Esophagus (tissue), 2 donors: Measurements from ENCODE around the gene GXYLT1. TPM values are rescaled to one million over a fixed set of nuclear protein-coding genes. Genes with fewer than 3 reads are reported as not detected.

Experiments used
- H3K27ac ChIP-seq, 2 donors: one replicate each; pipeline ENCODE4 v1.5.1; 2013; ENCODE audit warnings: low read depth in 2 of 2, mild to moderate bottlenecking in 2 of 2, inconsistent platforms in 1 of 2, low read length in 1 of 2, moderate library complexity in 1 of 2
- H3K27me3 ChIP-seq, 2 donors: one replicate each; pipeline ENCODE4 v1.6.1; 2013; ENCODE audit warnings: low read length in 2 of 2, control low read depth in 1 of 2, mild to moderate bottlenecking in 1 of 2; ENCODE audit not compliant: insufficient read depth in 2 of 2, control insufficient read depth in 1 of 2
- H3K36me3 ChIP-seq, 2 donors: one replicate each; pipeline ENCODE4 v1.6.1; 2013; ENCODE audit warnings: low read length in 1 of 2; ENCODE audit not compliant: control insufficient read depth in 2 of 2, insufficient read depth in 2 of 2
- H3K4me1 ChIP-seq, 2 donors: one replicate each; pipeline ENCODE4 v1.6.1; 2013; ENCODE audit warnings: low read length in 1 of 2; ENCODE audit not compliant: control insufficient read depth in 2 of 2, insufficient read depth in 2 of 2
- H3K4me3 ChIP-seq, 2 donors: one replicate each; pipeline ENCODE4 v1.5.1; 2013; ENCODE audit warnings: low read length in 2 of 2, mild to moderate bottlenecking in 2 of 2, low read depth in 1 of 2, moderate library complexity in 1 of 2
- H3K9me3 ChIP-seq, 2 donors: one replicate each; pipeline ENCODE4 v1.6.1; 2013; ENCODE audit warnings: mild to moderate bottlenecking in 2 of 2, low read depth in 1 of 2, low read length in 1 of 2, moderate library complexity in 1 of 2; ENCODE audit not compliant: control insufficient read depth in 2 of 2, insufficient read depth in 1 of 2
- WGBS, 2 donors: extraction: QIAGEN DNeasy Blood & Tissue Kit; methylation state at CpG; one replicate each; pipeline ENCODE4 v1.1.7; 2013; 5-methylcytosine and 5-hydroxymethylcytosine counted together
- polyA plus RNA-seq, 2 donors: library from polyadenylated mRNA; stranded (reverse); fragments of 200-250 nt; gene quantifications; one replicate each; pipeline ENCODE4 v1.2.3, GENCODE V29; 2013
- donor health status: healthy with polysubstance abuse.
- donor health status: Bipolar disorder and iron deficiency.

Gene GXYLT1
- polyA plus RNA-seq, 2 donors = 1.3 to 1.4 TPM

DNA sequence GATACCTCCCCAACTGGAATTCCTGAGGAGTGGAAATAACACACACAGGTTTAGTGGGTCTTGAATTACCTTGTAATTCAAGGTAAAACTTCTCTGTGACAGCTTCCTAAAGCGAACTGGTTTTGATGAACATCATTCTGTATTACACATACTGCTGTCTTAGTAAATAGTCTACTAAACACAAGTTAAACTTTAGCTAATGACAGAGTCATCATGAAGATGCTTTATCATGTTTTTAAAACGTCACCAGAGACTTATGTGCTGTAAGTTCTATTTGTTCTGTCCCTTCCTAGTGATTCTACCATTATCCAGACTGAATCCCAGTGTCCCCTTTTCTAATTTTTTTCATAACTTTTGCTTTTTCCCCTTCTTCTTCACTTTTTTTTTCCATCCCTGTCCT is 11.6 kb upstream of the GXYLT1 start:
- H3K9me3 ChIP-seq = no peaks in the 10 kb centered on the region
- H3K4me1 ChIP-seq = no peaks in the 10 kb centered on the region
- no peaks in the 10 kb centered on the region for H3K36me3 ChIP-seq
- no peak overlapping the region for H3K4me3 ChIP-seq
- WGBS, 2 donors = 77 to 92% methylated on average over 2 of the region's 2 CpGs
- no peaks in the 10 kb centered on the region for H3K27me3 ChIP-seq
- H3K27ac ChIP-seq = no peak overlapping the region

DNA sequence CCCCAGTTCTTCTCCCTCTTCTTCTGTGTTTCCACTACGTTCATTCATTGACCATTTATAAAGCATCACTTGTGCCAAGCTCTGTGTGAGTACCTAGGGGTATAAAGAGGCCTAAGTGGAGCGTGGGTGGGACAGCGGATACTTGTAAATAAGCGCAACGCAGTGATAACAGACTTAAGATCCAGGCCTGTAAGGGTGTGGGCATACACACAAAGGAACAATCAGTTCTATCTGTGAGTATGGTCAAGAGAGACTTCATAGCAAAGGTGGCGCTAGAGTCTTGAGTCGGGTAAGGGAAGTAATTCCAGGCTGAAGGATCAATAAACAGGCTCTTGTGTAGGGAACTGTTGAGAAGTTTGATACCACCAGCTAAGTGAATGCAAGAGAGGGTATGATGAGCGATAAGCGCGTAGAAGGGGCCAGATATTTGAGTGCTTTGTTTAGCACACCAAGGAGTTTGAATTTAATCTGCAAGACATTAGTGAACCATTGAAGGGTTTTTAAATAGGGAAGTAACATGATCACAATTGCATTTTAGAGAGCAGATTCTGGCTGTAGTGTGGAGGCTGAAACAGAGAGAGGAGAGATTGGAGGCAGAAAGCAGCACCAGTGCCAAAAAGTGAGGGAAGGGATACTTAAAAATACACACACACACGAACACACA is 1.0 kb upstream of the GXYLT1 start:
- H3K27ac ChIP-seq = no peak overlapping the region
- WGBS, 2 donors = 71 to 79% methylated on average over 11 of the region's 11 CpGs

DNA sequence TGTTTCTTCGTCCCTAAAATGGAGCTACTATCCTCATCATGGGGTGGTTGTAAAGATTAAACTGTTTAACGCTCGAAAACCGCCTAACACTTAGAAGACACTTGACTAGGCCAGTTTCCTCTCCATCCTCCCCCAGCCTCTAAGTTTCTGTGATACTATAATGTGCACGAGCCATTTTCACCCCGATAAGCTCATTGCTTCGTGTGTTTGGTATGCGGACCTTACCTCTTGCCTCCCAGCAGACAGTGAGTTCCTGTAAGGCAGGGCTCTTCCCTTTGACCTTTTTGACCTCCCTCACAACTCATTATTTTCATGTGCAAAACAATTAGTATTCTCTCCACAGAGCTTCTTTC is 499 bp upstream of the GXYLT1 start:
- Histone ChIP-seq H3K36me3 (no peaks in the 10 kb centered on the region), H3K9me3 (no peaks in the 10 kb centered on the region), H3K27me3 (no peaks in the 10 kb centered on the region), H3K27ac (peak overlapping the region; percentile 94 to 97), H3K4me1 (peaks cover 0 to 4% of the 10 kb centered on the region in 2 donors), H3K4me3 (peak overlapping the region; percentile 83 to 93)
- WGBS, 2 donors = 9 to 13% methylated on average over 8 of the region's 8 CpGs

More for the DNA sequence above, 1.0 kb upstream of the GXYLT1 start:
- peaks cover 0 to 4% of the 10 kb centered on the region in 2 donors for H3K4me1 ChIP-seq
- H3K4me3 ChIP-seq = no peak overlapping the region
- no peaks in the 10 kb centered on the region for H3K27me3 ChIP-seq
- no peaks in the 10 kb centered on the region for H3K9me3 ChIP-seq
- H3K36me3 ChIP-seq = no peaks in the 10 kb centered on the region

DNA sequence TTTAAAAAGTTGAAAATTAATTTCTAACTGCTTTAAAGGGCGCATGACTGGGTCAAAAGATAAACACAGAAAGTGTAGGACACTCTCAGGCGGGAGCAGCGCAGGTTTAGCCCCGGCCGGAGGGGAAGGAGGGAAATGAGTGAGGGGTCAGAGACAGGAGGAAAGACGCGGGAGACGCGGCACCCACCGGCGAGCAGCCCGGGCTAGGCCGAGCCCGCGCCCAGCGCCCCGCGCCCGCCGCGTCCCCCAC is 591 bp downstream of the GXYLT1 start:
- 0% methylated on average over 17 to 21 of the region's 21 CpGs for WGBS, 2 donors
- Histone ChIP-seq H3K4me3 (peak overlapping the region; percentile 83 to 93), H3K36me3 (no peaks in the 10 kb centered on the region), H3K27ac (peak overlapping the region; percentile 94 to 97), H3K4me1 (peaks cover 0 to 4% of the 10 kb centered on the region in 2 donors), H3K9me3 (no peaks in the 10 kb centered on the region), H3K27me3 (no peaks in the 10 kb centered on the region)

DNA sequence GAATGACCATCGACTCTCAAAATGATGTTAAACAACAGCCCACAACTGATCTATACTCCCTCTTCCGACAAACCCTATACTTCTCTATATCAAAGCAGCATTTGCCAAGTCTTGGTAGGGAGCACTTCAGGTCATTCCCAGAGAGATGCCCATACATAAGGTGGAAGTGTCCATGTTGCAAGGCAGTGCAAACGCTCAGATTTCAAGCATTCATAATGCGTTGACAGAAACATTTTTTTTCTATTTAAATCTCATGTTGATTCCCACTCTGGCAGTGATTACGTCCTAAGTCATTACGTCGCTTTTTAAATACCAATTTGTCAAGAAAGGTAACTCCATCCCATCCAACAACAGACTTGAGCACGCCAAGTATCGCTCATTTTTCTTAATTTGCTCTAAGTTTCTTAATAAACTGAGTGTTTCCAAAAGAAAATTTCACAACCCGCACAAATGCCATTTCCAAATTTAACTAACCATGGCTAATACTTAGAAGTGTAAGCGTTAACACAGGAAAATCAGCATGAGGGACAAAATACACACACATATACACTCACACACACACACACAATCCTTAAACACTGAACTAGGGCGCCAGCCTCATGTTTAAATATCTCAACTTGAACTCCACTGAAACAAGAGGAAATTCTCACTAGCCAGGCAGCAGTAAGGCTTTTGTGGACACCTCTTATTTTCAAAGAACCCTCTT is 1.1 kb downstream of the GXYLT1 start:
- Histone ChIP-seq H3K27me3 (no peaks in the 10 kb centered on the region), H3K4me1 (peaks cover 0 to 4% of the 10 kb centered on the region in 2 donors), H3K4me3 (peak overlapping the region; percentile 83 to 93), H3K36me3 (no peaks in the 10 kb centered on the region), H3K27ac (peak overlapping the region in 1 of 2 donors; percentile 97), H3K9me3 (no peaks in the 10 kb centered on the region)
- 12 to 16% methylated on average over 12 of the region's 12 CpGs for WGBS, 2 donors

DNA sequence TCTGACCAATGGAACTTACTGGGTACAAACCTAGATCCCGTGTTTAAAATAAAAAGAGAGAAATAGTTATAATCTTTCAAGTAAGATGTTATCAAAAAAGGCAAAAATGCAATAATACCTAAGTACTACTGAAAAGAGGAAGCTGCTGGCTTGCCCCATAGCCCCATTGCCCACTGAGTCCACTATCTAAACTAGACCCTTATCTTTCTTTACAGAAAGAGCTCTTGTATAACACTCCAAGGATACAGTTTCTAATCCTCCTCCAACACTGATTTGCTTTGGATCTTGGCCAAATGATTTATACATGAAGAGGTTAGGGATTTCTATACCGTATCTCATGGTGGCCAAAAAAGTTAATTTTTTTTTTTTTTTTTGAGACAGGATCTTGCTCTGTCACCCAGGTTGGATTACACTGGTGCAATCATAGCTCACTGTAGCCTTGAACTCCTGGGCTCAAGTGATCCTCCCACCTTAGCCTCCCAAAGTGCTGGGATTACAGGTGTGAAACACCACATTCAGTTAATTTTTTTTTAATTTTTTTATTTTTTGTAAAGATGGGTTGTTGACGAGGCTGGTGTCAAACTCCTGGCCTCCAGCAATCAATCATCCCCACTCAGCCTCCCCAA is 2.6 kb downstream of the GXYLT1 start:
- Histone ChIP-seq H3K27ac (no peak overlapping the region), H3K9me3 (no peaks in the 10 kb centered on the region), H3K36me3 (no peaks in the 10 kb centered on the region), H3K27me3 (no peaks in the 10 kb centered on the region), H3K4me1 (peaks cover 0 to 4% of the 10 kb centered on the region in 2 donors), H3K4me3 (no peak overlapping the region)
- WGBS, 2 donors = 78 to 79% methylated on average over 3 of the region's 3 CpGs

DNA sequence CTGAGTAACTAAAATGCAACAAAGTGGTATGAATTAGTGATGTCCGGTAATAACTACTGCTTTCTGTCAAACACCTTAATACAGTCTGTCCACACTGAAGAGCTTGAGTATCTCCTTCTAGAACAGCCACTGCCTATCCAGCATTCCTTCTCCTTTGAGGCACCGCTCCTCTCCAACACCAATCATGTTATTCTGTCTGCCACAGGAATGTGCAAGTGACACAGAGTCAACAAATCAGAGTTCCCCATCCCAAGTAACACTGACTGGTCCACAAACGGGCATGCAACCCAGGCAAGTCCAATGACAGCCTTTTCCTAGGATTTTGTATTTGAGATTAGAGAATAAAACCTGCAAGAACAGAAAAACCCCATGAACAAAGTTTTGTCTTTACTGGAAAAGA is 3.8 kb downstream of the GXYLT1 start:
- H3K27me3 ChIP-seq = no peaks in the 10 kb centered on the region
- H3K36me3 ChIP-seq = no peaks in the 10 kb centered on the region
- WGBS, 2 donors = 62% methylated on average over 3 of the region's 3 CpGs
- H3K27ac ChIP-seq = no peak overlapping the region
- no peak overlapping the region for H3K4me3 ChIP-seq
- no peaks in the 10 kb centered on the region for H3K9me3 ChIP-seq
- H3K4me1 ChIP-seq = peaks cover 0 to 4% of the 10 kb centered on the region in 2 donors

DNA sequence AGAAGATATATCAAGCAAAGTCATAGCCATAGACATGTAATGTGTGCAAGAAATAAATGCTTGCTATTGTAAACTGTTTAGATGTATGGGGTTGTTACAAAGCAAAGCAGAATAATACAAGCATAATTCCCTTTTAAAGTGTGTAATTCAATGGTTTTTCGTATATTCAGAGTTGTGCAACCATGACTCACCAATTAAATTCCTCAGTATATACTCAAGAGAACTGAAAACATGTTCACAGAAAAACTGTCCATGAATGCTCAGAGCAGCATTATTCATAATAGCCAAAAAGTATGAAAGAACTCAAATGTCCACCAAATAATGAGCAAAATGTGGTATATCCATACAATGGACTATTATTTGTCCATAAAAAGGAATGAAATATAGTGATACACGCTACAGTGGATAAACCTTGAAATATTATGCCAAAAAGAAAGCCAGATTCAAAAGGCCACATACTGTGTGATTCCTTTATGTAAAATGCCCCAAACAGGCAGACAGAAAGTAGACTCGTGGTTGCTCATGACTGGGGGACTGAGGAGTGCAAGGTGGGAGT is 9.3 kb downstream of the GXYLT1 start:
- no peaks in the 10 kb centered on the region for H3K9me3 ChIP-seq
- no peaks in the 10 kb centered on the region for H3K27me3 ChIP-seq
- 74 to 77% methylated on average over 3 of the region's 3 CpGs for WGBS, 2 donors
- H3K4me1 ChIP-seq = no peaks in the 10 kb centered on the region
- no peak overlapping the region for H3K27ac ChIP-seq
- H3K4me3 ChIP-seq = no peak overlapping the region
- H3K36me3 ChIP-seq = no peaks in the 10 kb centered on the region

DNA sequence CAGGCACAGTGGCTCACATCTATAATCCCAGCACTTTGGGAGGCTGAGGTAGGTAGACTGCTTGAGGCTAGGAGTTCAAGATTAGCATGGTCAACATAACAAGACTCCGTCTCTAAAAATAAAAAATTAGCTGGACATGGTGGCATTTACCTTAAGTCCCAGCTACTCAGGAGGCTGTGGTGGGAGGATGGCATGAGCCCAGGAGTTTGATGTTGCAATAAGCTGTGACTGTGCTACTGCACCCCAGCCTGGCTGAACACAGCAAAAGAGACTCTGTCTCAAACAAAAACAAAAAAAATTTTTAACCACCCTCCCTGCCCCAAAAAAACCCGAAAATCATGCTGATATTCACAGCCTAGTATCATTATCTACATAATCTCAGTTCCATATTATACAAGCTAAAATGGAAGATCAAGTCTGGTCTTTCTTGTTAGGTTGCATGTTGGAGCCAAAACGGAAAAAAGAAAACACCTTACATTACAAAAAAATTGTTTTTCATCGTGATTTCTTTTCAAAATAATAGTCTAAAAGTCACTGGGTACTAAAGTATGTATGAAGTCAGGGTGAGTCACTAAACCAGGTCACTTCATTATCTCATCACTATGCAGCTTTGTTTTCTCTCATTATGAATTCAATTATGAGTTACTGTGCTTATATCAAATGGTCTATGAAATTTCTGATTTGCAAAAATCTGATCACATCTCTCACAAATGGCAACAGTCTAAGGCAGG is 13.8 kb downstream of the GXYLT1 start:
- Histone ChIP-seq H3K27ac (peak overlapping the region in 1 of 2 donors; percentile 49), H3K4me3 (no peak overlapping the region), H3K27me3 (no peaks in the 10 kb centered on the region), H3K36me3 (no peaks in the 10 kb centered on the region), H3K9me3 (no peaks in the 10 kb centered on the region), H3K4me1 (no peaks in the 10 kb centered on the region)
- WGBS, 2 donors = 40 to 41% methylated on average over 4 of the region's 4 CpGs
